Ascending aorta (tissue), 2 donors: ENCODE results near the gene TMEM248. TPM values are rescaled to one million over a fixed set of nuclear protein-coding genes. Genes with fewer than 3 reads are reported as not detected.
"Not testable (repeated sequence)": the region's sequence is repeated elsewhere in the genome, so short reads cannot be mapped to it uniquely, and the experiment has no call there.

Experiments
- DNase-seq, 2 donors: peaks; one replicate each; pipeline ENCODE4 v3.0.0-alpha.2; 2019; ENCODE audit warnings: low spot score in 2 of 2
- H3K27ac ChIP-seq, 2 donors: fragments of 200-600 bp; sonication (generic); one replicate each; pipeline ENCODE4 v1.5.1; 2016 to 2017; ENCODE audit warnings: mild to moderate bottlenecking in 1 of 2
- H3K27me3 ChIP-seq: fragments of 200-600 bp; sonication (generic); one replicate; pipeline ENCODE4 v1.5.1; 2017
- H3K36me3 ChIP-seq, 2 donors: fragments of 200-600 bp; sonication (generic); one replicate each; pipeline ENCODE4 v1.5.1; 2016
- H3K4me1 ChIP-seq, 2 donors: fragments of 200-600 bp; sonication (generic); one replicate each; pipeline ENCODE4 v1.5.1; 2016 to 2017; ENCODE audit warnings: mild to moderate bottlenecking in 1 of 2
- H3K4me3 ChIP-seq, 2 donors: fragments of 200-600 bp; sonication (generic); one replicate each; pipeline ENCODE4 v1.5.1; 2016 to 2017; ENCODE audit warnings: mild to moderate bottlenecking in 1 of 2
- H3K9me3 ChIP-seq, 2 donors: fragments of 200-600 bp; sonication (generic); one replicate each; pipeline ENCODE4 v1.5.1; 2016
- CTCF ChIP-seq, 3 experiments: fragments of 200-600 bp in 2 of 3; fragments of 450-650 bp in 1 of 3; sonication (generic) in 2 of 3; IDR thresholded peaks; one replicate each; pipeline ENCODE4 v1.5.1; 2016 to 2019; ENCODE audit warnings: antibody characterized with exemption in 3 of 3, mild to moderate bottlenecking in 1 of 3, moderate library complexity in 1 of 3
- intact Hi-C: fragments of 100-400 bp; cut with DNase I; formaldehyde crosslinking; loops from one replicate; pipeline ENCODE4 v1.15.1; 2023
- total RNA-seq: library from RNA; depleted of rRNA; stranded (reverse); fragments of >200 nt; gene quantifications from one replicate; pipeline ENCODE4 v1.1.0, GENCODE V29; 2016

TMEM248 gene
- total RNA-seq, 1 donor from 2014 or later, result 278 TPM

- TF ChIP-seq CTCF (IDR thresholded peaks at IDR 0.05), result no peak
- no peak for DNase-seq
- intact Hi-C loops, result no loop called here
- Histone ChIP-seq H3K27me3 (no peaks in the 10 kb centered on the region), H3K4me1 (no peaks in the 10 kb centered on the region), H3K4me3 (no peak overlapping the region), H3K9me3 (no peaks in the 10 kb centered on the region), H3K27ac (no peak overlapping the region), H3K36me3 (no peaks in the 10 kb centered on the region)
Measured at GRCh38 chr7:66913118-66914037, 7.6 kb upstream of the TMEM248 start.

- H3K4me1 ChIP-seq, H3K36me3 ChIP-seq, intact Hi-C loops, H3K27me3 ChIP-seq, H3K4me3 ChIP-seq, H3K27ac ChIP-seq, DNase-seq, H3K9me3 ChIP-seq: not testable (repeated sequence)
Measured at GRCh38 chr7:66917904-66918303, 3.1 kb upstream of the TMEM248 start.

- TF ChIP-seq CTCF (IDR thresholded peaks at IDR 0.05), result no peak
- no peak for DNase-seq
- Histone ChIP-seq H3K4me1 (peaks cover 6 to 18% of the 10 kb centered on the region in 2 donors), H3K4me3 (no peak overlapping the region), H3K27me3 (no peaks in the 10 kb centered on the region), H3K36me3 (no peaks in the 10 kb centered on the region), H3K27ac (no peak overlapping the region), H3K9me3 (no peaks in the 10 kb centered on the region)
- intact Hi-C loops, result no loop called here
Measured at GRCh38 chr7:66919304-66919703, 1.7 kb upstream of the TMEM248 start.

- H3K4me1 ChIP-seq, result peaks cover 6 to 20% of the 10 kb centered on the region in 2 donors
- no peak for DNase-seq
- H3K4me3 ChIP-seq, result no peak overlapping the region
- H3K27me3 ChIP-seq, result no peaks in the 10 kb centered on the region
- intact Hi-C loops, result loop anchor here (2.0 to 10.0 kb wide), 3 partner anchors 75 to 1165 kb away; partner anchors contain the start of genes SBDS and TYW1
- H3K27ac ChIP-seq, result no peak overlapping the region
- peaks cover 0 to 4% of the 10 kb centered on the region in 2 donors for H3K36me3 ChIP-seq
- no peaks in the 10 kb centered on the region for H3K9me3 ChIP-seq
- TF ChIP-seq CTCF (IDR thresholded peaks at IDR 0.05), result no peak
Measured at GRCh38 chr7:66919704-66920103, 1.3 kb upstream of the TMEM248 start.

- Histone ChIP-seq H3K36me3 (peaks cover 0 to 4% of the 10 kb centered on the region in 2 donors), H3K4me3 (peak overlapping the region; percentile 86 to 97), H3K4me1 (peaks cover 6 to 23% of the 10 kb centered on the region in 2 donors), H3K27ac (no peak overlapping the region), H3K9me3 (no peaks in the 10 kb centered on the region), H3K27me3 (no peaks in the 10 kb centered on the region)
- DNase-seq, result no peak
- TF ChIP-seq CTCF (IDR thresholded peaks at IDR 0.05), result no peak
- intact Hi-C loops, result loop anchor here (2.0 to 10.0 kb wide), 3 partner anchors 75 to 1165 kb away; partner anchors contain the start of genes SBDS and TYW1
Measured at GRCh38 chr7:66920256-66920655, 769 bp upstream of the TMEM248 start.

- H3K4me1 ChIP-seq, result peaks cover 6 to 25% of the 10 kb centered on the region in 2 donors
- no peaks in the 10 kb centered on the region for H3K27me3 ChIP-seq
- no peak for DNase-seq
- TF ChIP-seq CTCF (IDR thresholded peaks at IDR 0.05), result no peak
- intact Hi-C loops, result loop anchor here (1.0 to 10.0 kb wide), 4 partner anchors 76 to 1167 kb away; partner anchors contain the start of genes KCTD7, SBDS and TYW1
- H3K36me3 ChIP-seq, result peaks cover 0 to 4% of the 10 kb centered on the region in 2 donors
- H3K27ac ChIP-seq, result peak overlapping the region; percentile 74 to 86
- no peaks in the 10 kb centered on the region for H3K9me3 ChIP-seq
- peak overlapping the region; percentile 86 to 97 for H3K4me3 ChIP-seq
Measured at GRCh38 chr7:66921396-66921917, 432 bp downstream of the TMEM248 start.
